ENCODE measurements around the gene MYH15.

Gene MYH15

DNA sequence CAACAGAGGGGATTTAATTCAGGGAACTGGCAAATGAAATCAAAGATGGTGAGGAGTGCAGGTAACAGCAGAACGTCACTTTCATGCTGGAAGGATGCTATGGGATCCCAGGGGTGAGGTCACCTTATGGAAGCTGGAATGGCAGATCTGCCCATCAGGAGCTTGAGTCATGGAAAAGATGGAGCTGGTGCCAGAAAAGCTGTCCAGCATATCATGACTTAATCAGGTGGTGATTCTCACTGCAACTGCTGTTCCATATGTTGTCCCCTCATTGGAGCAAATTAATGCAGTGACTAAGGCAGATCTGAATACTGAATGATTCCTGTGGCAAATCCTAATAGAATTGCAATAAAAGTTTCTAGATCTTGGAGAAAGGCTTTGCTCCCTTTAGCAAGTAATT is 175.7 kb downstream of the MYH15 start:
- DNase-seq (ENCODE audit: low spot score), result no peak

DNA sequence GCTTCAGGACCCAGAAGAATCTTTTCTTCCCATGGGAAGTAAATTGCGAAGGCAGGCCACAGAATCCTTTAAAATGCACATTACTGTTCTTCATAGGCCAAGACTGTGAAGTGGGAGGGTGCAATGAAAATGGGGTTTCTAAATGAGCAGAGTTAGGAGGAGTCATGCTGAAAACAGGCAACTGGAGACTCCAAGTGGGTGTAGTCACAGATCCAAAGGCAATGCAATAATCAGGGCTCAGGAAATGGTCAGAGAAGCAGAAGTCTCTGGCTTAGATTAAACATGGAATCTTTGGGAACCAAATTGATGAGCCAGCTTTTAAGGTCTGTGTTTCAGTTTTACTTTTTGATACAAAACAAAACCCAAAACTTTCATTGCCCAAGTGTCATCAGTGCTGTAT is 176.4 kb downstream of the MYH15 start:
- DNase-seq (ENCODE audit: low spot score), result no peak

DNA sequence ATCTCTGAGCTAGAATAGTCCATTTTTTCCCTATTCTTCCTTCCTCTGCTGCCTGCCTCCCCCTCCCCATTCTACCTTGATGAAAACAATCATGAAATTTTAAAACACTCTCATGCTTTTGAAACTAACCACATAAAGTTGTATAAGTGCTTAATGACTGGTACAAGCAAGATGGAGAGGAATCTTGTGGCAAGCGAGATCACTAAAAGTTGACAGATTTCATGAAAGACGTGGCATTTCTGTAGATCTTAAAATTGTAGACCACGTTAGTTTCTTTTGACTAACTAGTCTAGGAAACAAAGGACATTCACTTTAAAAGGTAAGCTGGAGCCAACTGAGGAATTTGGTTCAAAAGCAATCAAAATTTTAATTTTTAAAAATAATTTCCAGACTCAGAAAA is 178.6 kb downstream of the MYH15 start:
- DNase-seq (ENCODE audit: low spot score), result no peak
